H9 (cell line): ENCODE results near the gene FHIP2A. TPM values are rescaled to one million over a fixed set of nuclear protein-coding genes. Genes with fewer than 3 reads are reported as not detected.

Experiments used
- DNase-seq: peaks from one replicate; pipeline ENCODE4 v3.0.0-alpha.2; 2017
- H2AFZ ChIP-seq: one replicate; pipeline ENCODE4 v1.6.1; 2013; ENCODE audit warnings: mild to moderate bottlenecking, low read length, control low read depth, moderate library complexity
- H2AK5ac ChIP-seq: 2 replicates; pipeline ENCODE4 v1.6.1; 2013; ENCODE audit warnings: low read length, control low read depth, mixed read lengths; ENCODE audit not compliant: insufficient read length
- H2BK120ac ChIP-seq: one replicate; pipeline ENCODE4 v1.6.1; 2013; ENCODE audit warnings: low read depth, mild to moderate bottlenecking, low read length, control low read depth, inconsistent platforms; ENCODE audit not compliant: poor library complexity, severe bottlenecking
- H2BK12ac ChIP-seq: 2 replicates; pipeline ENCODE4 v1.6.1; 2013; ENCODE audit warnings: low read length, control low read depth, mixed read lengths, low read depth; ENCODE audit not compliant: insufficient read length
- H2BK15ac ChIP-seq: 2 replicates; pipeline ENCODE4 v1.6.1; 2013; ENCODE audit warnings: low read depth, low read length, control low read depth
- H2BK20ac ChIP-seq: one replicate; pipeline ENCODE4 v1.6.1; 2013; ENCODE audit warnings: low read depth, mild to moderate bottlenecking, low read length, control low read depth, inconsistent platforms; ENCODE audit not compliant: poor library complexity, severe bottlenecking
- H2BK5ac ChIP-seq: 2 replicates; pipeline ENCODE4 v1.6.1; 2013; ENCODE audit warnings: low read length, control low read depth, mixed read lengths; ENCODE audit not compliant: insufficient read length
- H3K14ac ChIP-seq: 2 replicates; pipeline ENCODE4 v1.6.1; 2013; ENCODE audit warnings: low read length, control low read depth; ENCODE audit not compliant: insufficient read depth
- H3K18ac ChIP-seq: 2 replicates; pipeline ENCODE4 v1.6.1; 2013; ENCODE audit warnings: low read depth, mild to moderate bottlenecking, mixed read lengths, low read length, control low read depth; ENCODE audit not compliant: insufficient read length
- H3K23ac ChIP-seq: 2 replicates; pipeline ENCODE4 v1.6.1; 2013; ENCODE audit warnings: low read length, control low read depth, mixed read lengths, low read depth; ENCODE audit not compliant: insufficient read length
- H3K23me2 ChIP-seq: 2 replicates; pipeline ENCODE4 v1.6.1; 2013; ENCODE audit warnings: low read depth, mild to moderate bottlenecking, mixed read lengths, low read length, control low read depth; ENCODE audit not compliant: insufficient read length, poor library complexity, severe bottlenecking
- H3K27ac ChIP-seq: 2 replicates; pipeline ENCODE4 v1.5.1; 2013; ENCODE audit warnings: low read length, control low read depth, mixed read lengths, low read depth; ENCODE audit not compliant: insufficient read length
- H3K27me3 ChIP-seq: 2 replicates; pipeline ENCODE4 v1.6.1; 2013; ENCODE audit warnings: low read length, control low read depth, inconsistent platforms; ENCODE audit not compliant: insufficient read depth
- H3K4ac ChIP-seq: 2 replicates; pipeline ENCODE4 v1.6.1; 2013; ENCODE audit warnings: low read depth, mild to moderate bottlenecking, control low read depth, inconsistent platforms, low read length, moderate library complexity
- H3K4me1 ChIP-seq: 2 replicates; pipeline ENCODE4 v1.6.1; 2013; ENCODE audit warnings: low read length, control low read depth, inconsistent platforms; ENCODE audit not compliant: insufficient read depth
- H3K4me2 ChIP-seq: 2 replicates; pipeline ENCODE4 v1.6.1; 2013; ENCODE audit warnings: low read length, control low read depth, mixed read lengths; ENCODE audit not compliant: insufficient read length, insufficient read depth
- H3K56ac ChIP-seq: 2 replicates; pipeline ENCODE4 v1.6.1; 2013; ENCODE audit warnings: low read depth, mild to moderate bottlenecking, mixed read lengths, low read length, control low read depth; ENCODE audit not compliant: insufficient read length
- H3K79me1 ChIP-seq: 2 replicates; pipeline ENCODE4 v1.6.1; 2013; ENCODE audit warnings: low read depth, mild to moderate bottlenecking, moderate library complexity, low read length, control low read depth, inconsistent platforms; ENCODE audit not compliant: insufficient read depth, poor library complexity, severe bottlenecking
- H3K79me2 ChIP-seq: 2 replicates; pipeline ENCODE4 v1.6.1; 2013; ENCODE audit warnings: low read length, control low read depth, inconsistent platforms; ENCODE audit not compliant: insufficient read depth
- H3K9ac ChIP-seq: 2 replicates; pipeline ENCODE4 v1.6.1; 2013; ENCODE audit warnings: low read length, control low read depth, mixed read lengths; ENCODE audit not compliant: insufficient read length; ENCODE audit errors: extremely low read depth
- H3K9me3 ChIP-seq: one replicate; pipeline ENCODE4 v1.6.1; 2013; ENCODE audit warnings: low read depth, low read length, inconsistent platforms; ENCODE audit not compliant: control insufficient read depth
- H3T11ph ChIP-seq: one replicate; pipeline ENCODE4 v1.6.1; 2013; ENCODE audit warnings: mild to moderate bottlenecking, low read length, control low read depth, inconsistent platforms
- H4K20me1 ChIP-seq: one replicate; pipeline ENCODE4 v1.6.1; 2013; ENCODE audit not compliant: control insufficient read depth, insufficient read length, insufficient read depth
- H4K5ac ChIP-seq: 2 replicates; pipeline ENCODE4 v1.6.1; 2013; ENCODE audit warnings: low read depth, mild to moderate bottlenecking, mixed read lengths, low read length, control low read depth; ENCODE audit not compliant: insufficient read length
- H4K8ac ChIP-seq: replicated peaks from 2 replicates; pipeline ENCODE4 v1.6.1; 2013; ENCODE audit warnings: low read length, control low read depth, mixed read lengths, low read depth; ENCODE audit not compliant: insufficient read length
- H4K91ac ChIP-seq: 2 replicates; pipeline ENCODE4 v1.6.1; 2013; ENCODE audit warnings: low read depth, mild to moderate bottlenecking, moderate library complexity, mixed read lengths, low read length, control low read depth; ENCODE audit not compliant: insufficient read length
- H3K27ac Mint-ChIP-seq, 3 experiments: 2 replicates in 2 of 3; 3 replicates in 1 of 3; pipeline ENCODE4 v1.8.0; 2020 to 2021; ENCODE audit warnings: mixed read lengths in 3 of 3, mild to moderate bottlenecking in 1 of 3, moderate library complexity in 1 of 3
- H3K27me3 Mint-ChIP-seq: 2 replicates; pipeline ENCODE4 v1.8.0; 2021; ENCODE audit warnings: low read depth, mild to moderate bottlenecking, moderate library complexity, mixed read lengths
- H3K36me3 Mint-ChIP-seq, 3 experiments: 2 replicates in 2 of 3; 3 replicates in 1 of 3; pipeline ENCODE4 v1.8.0; 2020 to 2021; ENCODE audit warnings: low read depth in 3 of 3, mixed read lengths in 3 of 3; ENCODE audit not compliant: insufficient read depth in 1 of 3
- H3K4me1 Mint-ChIP-seq, 2 experiments: 2 replicates each; pipeline ENCODE4 v1.8.0; 2020; ENCODE audit warnings: mixed read lengths in 2 of 2
- H3K4me3 Mint-ChIP-seq, 2 experiments: 2 replicates in 1 of 2; 3 replicates in 1 of 2; pipeline ENCODE4 v1.8.0; 2020 to 2021; ENCODE audit warnings: mild to moderate bottlenecking in 2 of 2, mixed read lengths in 2 of 2, moderate library complexity in 1 of 2
- H3K9me3 Mint-ChIP-seq, 2 experiments: 2 replicates in 1 of 2; 3 replicates in 1 of 2; pipeline ENCODE4 v1.8.0; 2020; ENCODE audit warnings: mild to moderate bottlenecking in 2 of 2, mixed read lengths in 2 of 2, moderate library complexity in 1 of 2
- WGBS: extraction: QIAGEN DNeasy Blood & Tissue Kit; methylation state at CpG from one replicate; pipeline ENCODE4 v1.1.7; 2013; ENCODE audit warnings: missing lambda C conversion rate, low lambda C conversion rate, mixed read lengths; ENCODE audit not compliant: insufficient read length; ENCODE audit errors: extremely low coverage; 5-methylcytosine and 5-hydroxymethylcytosine counted together
- total RNA-seq: library from RNA; stranded (reverse); gene quantifications from 2 replicates; pipeline ENCODE4 v1.2.1, GENCODE V29; 2021
- TF ChIP-seq, protein P1 (sequence below): fragments of 200-600 bp; sonication (generic); conservative IDR thresholded peaks from 3 replicates; pipeline ENCODE4 v1.8.0; 2021; ENCODE audit warnings: antibody characterized with exemption, mild to moderate bottlenecking

FHIP2A gene
- total RNA-seq, 1 experiment from 2014 or later, result 14.8 TPM

DNA sequence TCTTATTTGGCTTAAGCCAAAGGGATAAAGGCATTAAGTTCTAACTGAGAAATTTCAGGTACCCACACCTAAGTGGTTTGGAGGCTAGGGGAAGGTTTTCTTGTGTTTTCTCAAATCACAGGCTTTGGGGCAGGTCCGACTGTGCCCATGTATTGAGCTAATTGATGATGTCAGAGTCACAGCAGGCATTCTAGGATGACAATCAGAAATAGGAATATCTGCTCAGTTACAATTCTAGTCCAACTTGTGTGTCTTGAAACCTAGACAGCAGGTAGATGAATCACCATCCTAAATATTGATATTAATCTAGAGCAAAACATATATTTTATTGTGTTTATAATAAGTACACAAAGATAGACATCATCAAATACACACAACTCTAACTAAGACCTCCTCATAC, 2.3 kb upstream of the FHIP2A start:
- H4K20me1 ChIP-seq, result no peaks in the 10 kb centered on the region
- no peak overlapping the region for H3K14ac ChIP-seq
- H2BK12ac ChIP-seq, result no peak overlapping the region
- H3K9me3 ChIP-seq, result no peaks in the 10 kb centered on the region
- no peak overlapping the region for H3T11ph ChIP-seq
- no peak overlapping the region for H3K27ac ChIP-seq
- TF ChIP-seq, protein P1, sequence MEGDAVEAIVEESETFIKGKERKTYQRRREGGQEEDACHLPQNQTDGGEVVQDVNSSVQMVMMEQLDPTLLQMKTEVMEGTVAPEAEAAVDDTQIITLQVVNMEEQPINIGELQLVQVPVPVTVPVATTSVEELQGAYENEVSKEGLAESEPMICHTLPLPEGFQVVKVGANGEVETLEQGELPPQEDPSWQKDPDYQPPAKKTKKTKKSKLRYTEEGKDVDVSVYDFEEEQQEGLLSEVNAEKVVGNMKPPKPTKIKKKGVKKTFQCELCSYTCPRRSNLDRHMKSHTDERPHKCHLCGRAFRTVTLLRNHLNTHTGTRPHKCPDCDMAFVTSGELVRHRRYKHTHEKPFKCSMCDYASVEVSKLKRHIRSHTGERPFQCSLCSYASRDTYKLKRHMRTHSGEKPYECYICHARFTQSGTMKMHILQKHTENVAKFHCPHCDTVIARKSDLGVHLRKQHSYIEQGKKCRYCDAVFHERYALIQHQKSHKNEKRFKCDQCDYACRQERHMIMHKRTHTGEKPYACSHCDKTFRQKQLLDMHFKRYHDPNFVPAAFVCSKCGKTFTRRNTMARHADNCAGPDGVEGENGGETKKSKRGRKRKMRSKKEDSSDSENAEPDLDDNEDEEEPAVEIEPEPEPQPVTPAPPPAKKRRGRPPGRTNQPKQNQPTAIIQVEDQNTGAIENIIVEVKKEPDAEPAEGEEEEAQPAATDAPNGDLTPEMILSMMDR, result no peak
- no peaks in the 10 kb centered on the region for H3K36me3 Mint-ChIP-seq
- H3K9me3 Mint-ChIP-seq, result no peaks in the 10 kb centered on the region
- H3K23ac ChIP-seq, result no peak overlapping the region
- H3K27me3 Mint-ChIP-seq, result no peaks in the 10 kb centered on the region
- H2BK5ac ChIP-seq, result no peak overlapping the region
- H3K18ac ChIP-seq, result no peak overlapping the region
- no peak overlapping the region for H3K4ac ChIP-seq
- DNase-seq, result no peak
- H3K27ac Mint-ChIP-seq, result no peak overlapping the region
- no peaks in the 10 kb centered on the region; the same call in 1 of the 2 replicates for H3K79me2 ChIP-seq
- no peak overlapping the region for H4K5ac ChIP-seq
- no peaks in the 10 kb centered on the region for H3K23me2 ChIP-seq
- H4K91ac ChIP-seq, result no peak overlapping the region
- H3K4me2 ChIP-seq, result no peak overlapping the region
- WGBS, result no CpG with 5 or more reads among the region's 1 CpG
- no peak overlapping the region for H2AFZ ChIP-seq
- H3K4me1 Mint-ChIP-seq, result peaks cover 7 to 8% of the 10 kb centered on the region in 2 experiments
- H2AK5ac ChIP-seq, result no peak overlapping the region
- H2BK15ac ChIP-seq, result no peak overlapping the region
- H3K56ac ChIP-seq, result no peak overlapping the region
- no peak overlapping the region for H3K9ac ChIP-seq
- no peak overlapping the region for H2BK120ac ChIP-seq
- H3K4me1 ChIP-seq, result no peaks in the 10 kb centered on the region
- no peaks in the 10 kb centered on the region for H3K79me1 ChIP-seq
- no peak overlapping the region for H2BK20ac ChIP-seq
- no peak overlapping the region for H3K4me3 Mint-ChIP-seq
- H4K8ac ChIP-seq, result no peak overlapping the region
- no peaks in the 10 kb centered on the region for H3K27me3 ChIP-seq
